GM18505 (cell line): Measurements from ENCODE around the gene PYROXD2.

Source experiments
- ATAC-seq: cut with Tn5 transposase; IDR thresholded peaks from one replicate; pipeline ENCODE4 v1.9.1; 2021; ENCODE audit not compliant: unreplicated experiment
- POLR2A ChIP-seq: IDR thresholded peaks from 4 replicates; pipeline ENCODE4 v1.6.1; 2011; ENCODE audit warnings: borderline replicate concordance; ENCODE audit not compliant: insufficient read depth, insufficient read length; ENCODE audit errors: extremely low read depth

PYROXD2 gene

GRCh38 chr10:98340940-98341310 lies 74.1 kb downstream of the PYROXD2 start:
- ATAC-seq: no peak
- TF ChIP-seq POLR2A: no peak

- peak; percentile 49 for ATAC-seq
- no peak for TF ChIP-seq POLR2A
Measured at GRCh38 chr10:98340261-98340939, 74.6 kb downstream of the PYROXD2 start.

- peak; percentile 85 for ATAC-seq
- TF ChIP-seq POLR2A: no peak
Measured at GRCh38 chr10:98339799-98340198, 75.2 kb downstream of the PYROXD2 start.

DNA sequence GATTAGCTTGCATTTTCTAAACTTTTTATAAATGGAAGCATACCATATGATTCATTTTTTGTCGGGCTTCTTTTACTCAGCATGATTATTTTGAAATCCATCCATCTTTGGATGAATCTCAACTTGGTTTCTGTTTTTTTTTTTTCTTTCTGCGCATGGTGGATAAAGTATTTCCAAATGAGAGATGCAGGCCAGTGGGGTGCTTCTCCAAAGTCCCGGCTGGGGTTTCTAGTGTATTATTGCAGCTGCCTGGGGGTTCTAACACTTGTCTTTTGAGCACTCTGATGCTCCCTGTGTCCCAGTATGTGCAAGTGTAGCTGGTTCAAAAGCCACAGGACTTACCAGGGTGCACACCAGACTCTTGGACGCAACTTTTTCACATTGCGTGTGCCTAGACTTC lies 76.1 kb downstream of the PYROXD2 start:
- no peak for TF ChIP-seq POLR2A

DNA sequence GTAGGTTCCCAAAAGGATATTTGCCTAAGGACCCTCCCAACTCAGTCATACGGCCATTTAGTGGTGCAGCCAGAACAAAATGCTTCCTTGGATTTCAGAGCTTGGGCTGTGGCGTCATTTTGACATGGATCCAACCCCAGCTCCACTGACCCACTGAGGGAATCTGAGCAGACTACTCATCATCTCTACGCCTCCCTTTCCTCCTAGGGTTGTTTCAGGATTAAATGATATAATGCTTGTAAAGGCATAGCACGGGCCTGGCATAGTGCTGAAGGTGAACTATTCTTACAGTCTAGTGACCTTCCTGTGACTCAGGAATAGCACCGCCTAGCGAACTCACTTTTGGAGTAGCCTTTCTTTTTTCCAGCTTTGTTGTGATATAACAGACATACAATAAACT lies 76.7 kb downstream of the PYROXD2 start:
- ATAC-seq: no peak
- TF ChIP-seq POLR2A: no peak

More for the DNA sequence above, 76.1 kb downstream of the PYROXD2 start:
- no peak for ATAC-seq

GRCh38 chr10:98337484-98337883 lies 77.5 kb downstream of the PYROXD2 start:
- ATAC-seq: no peak
- TF ChIP-seq POLR2A: no peak
